GM10248 (cell line): Measurements from ENCODE around the gene ANKMY2.

Source experiments
- CTCF ChIA-PET: fragments of 300-600 bp; sonication (Branson Sonifier 250); formaldehyde crosslinking; extraction: SDS; loops from one replicate; lab custom pipeline; 2021; ENCODE audit warnings: antibody characterized with exemption; lab: Yijun Ruan, JAX
- POLR2A ChIA-PET: fragments of 350-650 bp; sonication (Branson Sonifier 250); formaldehyde crosslinking; extraction: SDS; loops from one replicate; lab custom pipeline; 2020; ENCODE audit warnings: antibody characterized with exemption; lab: Yijun Ruan, JAX
- DNase-seq: peaks from one replicate; pipeline ENCODE4 v3.0.0; 2012; ENCODE audit errors: extremely low spot score
- TF ChIP-seq, protein P1 (sequence below): IDR thresholded peaks from 2 replicates; pipeline ENCODE4 v1.5.1; 2012; ENCODE audit warnings: mild to moderate bottlenecking, low read depth; ENCODE audit errors: extremely low read depth, missing control alignments, control extremely low read depth

The ANKMY2 gene

DNA sequence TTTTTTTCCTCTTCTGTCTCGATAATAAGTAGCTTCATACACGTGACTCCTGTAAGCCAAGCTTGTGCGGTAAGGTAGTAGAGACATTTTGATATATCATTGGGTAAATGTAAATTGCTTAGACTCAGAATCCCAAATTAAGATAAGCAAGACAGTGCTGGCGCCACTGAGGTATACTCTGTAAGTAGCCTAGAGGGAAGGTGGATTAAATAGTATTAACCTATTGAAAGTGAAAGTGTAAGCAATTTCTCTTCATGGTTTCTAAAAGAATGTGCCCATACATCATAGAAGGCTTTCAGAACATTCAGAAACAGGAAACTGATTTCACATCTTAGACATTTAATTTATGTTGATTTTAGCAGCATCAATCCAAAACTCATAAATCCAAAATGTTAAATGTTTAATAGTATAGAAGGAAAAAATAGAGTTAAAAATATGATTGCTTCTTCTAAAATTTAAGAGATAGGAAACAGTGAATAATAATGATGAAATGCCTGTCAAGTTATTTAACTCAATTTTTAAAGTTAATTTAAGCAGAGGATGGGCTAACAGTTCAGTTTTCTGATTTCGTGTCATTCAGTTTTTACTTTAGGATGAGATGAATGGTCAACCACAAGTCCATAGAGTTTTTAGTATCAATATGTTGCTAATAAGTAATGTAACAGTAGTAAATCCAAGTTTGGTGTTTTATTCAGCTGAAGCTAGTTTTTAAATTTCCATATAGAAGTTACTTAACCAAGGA lies 82.1 kb downstream of the ANKMY2 start:
- DNase-seq = no peak
- ChIA-PET CTCF (interaction anchor here (0.8 to 8.0 kb wide), 3 partner anchors 12 to 485 kb away, joined by 3 to 94 read pairs (median 56); partner anchors contain the start of gene SOSTDC1), POLR2A (no interaction called here)
- TF ChIP-seq, protein P1, sequence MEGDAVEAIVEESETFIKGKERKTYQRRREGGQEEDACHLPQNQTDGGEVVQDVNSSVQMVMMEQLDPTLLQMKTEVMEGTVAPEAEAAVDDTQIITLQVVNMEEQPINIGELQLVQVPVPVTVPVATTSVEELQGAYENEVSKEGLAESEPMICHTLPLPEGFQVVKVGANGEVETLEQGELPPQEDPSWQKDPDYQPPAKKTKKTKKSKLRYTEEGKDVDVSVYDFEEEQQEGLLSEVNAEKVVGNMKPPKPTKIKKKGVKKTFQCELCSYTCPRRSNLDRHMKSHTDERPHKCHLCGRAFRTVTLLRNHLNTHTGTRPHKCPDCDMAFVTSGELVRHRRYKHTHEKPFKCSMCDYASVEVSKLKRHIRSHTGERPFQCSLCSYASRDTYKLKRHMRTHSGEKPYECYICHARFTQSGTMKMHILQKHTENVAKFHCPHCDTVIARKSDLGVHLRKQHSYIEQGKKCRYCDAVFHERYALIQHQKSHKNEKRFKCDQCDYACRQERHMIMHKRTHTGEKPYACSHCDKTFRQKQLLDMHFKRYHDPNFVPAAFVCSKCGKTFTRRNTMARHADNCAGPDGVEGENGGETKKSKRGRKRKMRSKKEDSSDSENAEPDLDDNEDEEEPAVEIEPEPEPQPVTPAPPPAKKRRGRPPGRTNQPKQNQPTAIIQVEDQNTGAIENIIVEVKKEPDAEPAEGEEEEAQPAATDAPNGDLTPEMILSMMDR = no peak

DNA sequence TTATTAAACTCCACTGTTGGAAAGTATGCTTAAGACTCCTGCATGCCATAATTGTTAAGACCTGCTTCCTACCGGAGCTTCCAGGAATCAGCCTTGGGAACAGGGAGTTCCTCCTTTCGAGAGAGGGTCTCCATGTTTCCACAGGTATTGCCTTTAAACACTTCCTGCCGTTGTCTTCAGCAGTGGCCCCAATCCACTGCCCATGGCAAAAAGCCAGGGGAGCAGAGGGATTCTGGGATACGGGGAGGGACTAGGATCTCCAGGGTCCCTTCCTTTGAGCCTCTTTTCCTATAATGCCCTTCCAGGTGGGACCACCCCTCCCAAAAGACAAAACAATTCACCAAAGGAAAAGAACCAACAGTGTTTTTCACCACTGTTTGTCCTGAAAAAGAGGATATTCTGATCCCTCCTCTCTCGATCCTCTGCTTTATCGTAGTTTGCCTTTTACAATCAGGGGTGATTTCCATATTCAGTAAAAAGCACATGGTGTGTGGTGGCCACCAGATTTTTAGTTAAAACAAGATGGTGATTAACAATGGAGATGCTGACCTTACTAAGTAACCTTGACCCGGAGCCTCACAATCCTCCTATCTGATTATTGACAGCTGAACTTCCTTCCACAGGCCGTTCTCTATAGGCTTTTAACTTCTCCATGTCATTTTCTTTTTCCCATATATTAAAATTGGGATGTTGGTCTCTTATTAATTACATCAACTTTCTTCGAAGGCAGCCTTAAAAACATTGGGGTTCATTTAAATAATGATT lies 82.9 kb downstream of the ANKMY2 start:
- ChIA-PET POLR2A (no interaction called here), CTCF (interaction anchor here (1.0 to 8.0 kb wide), 3 partner anchors 11 to 484 kb away, joined by 4 to 94 read pairs (median 56); no protein-coding TSS in a partner anchor)
- TF ChIP-seq, protein P1 = no peak
- no peak for DNase-seq

DNA sequence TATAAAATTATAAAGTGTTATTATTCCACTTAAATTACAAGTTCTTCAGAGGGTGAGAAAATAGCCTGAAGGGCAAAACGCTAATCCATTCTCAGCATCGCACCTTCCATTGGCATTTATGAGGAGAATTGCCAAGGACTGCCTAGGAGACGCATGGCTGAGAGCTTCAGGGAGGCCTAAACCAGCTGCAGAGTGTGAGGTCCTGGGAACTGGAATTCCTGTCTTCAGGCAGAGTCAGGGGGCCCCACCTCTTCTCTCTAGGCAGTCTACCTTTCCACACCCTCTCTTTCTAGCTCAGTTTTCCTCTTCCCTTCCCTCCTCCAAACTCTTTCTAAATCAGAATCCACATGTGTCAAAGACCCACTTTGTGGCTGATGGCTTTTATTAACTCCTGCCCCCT lies 83.6 kb downstream of the ANKMY2 start:
- TF ChIP-seq, protein P1 = no peak
- no peak for DNase-seq
- ChIA-PET POLR2A (no interaction called here), CTCF (interaction anchor here (1.0 to 8.0 kb wide), 2 partner anchors 10 to 484 kb away, joined by 4 to 94 read pairs; no protein-coding TSS in a partner anchor)

DNA sequence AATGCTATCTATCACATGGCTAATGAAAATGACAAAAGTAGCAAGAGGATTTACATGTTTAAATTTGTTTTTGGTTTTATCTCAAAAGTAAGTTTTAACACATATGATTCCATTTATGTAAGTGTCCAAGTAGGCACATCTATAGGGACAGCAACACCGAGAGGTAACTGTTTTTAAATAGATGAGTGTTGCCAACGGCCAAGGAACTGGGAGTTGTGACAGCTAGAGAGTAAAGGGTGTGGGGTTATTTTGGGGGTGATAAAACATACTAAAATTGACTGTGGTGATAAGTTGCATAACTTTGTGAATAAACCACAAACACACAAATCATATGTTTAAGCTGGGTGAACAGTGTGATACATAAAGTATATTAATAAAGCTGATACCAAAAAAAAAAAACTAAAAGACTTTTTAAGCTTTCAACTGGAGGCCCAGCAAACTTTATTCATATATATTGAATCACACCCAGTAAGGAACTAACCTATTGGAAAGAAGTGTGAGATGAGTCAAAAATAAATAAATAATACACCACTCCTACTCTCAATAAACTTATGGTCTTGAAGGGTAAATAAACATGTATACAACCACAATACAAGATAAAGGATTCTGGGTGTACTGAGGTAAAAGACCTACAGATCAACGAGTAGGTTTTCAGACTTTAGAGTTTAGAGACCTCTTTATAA lies 85.9 kb downstream of the ANKMY2 start:
- ChIA-PET CTCF (interaction anchor here (0.9 to 8.0 kb wide), 5 partner anchors 8 to 488 kb away, joined by 3 to 94 read pairs (median 3); no protein-coding TSS in a partner anchor), POLR2A (no interaction called here)
- TF ChIP-seq, protein P1 = no peak
- DNase-seq = no peak

DNA sequence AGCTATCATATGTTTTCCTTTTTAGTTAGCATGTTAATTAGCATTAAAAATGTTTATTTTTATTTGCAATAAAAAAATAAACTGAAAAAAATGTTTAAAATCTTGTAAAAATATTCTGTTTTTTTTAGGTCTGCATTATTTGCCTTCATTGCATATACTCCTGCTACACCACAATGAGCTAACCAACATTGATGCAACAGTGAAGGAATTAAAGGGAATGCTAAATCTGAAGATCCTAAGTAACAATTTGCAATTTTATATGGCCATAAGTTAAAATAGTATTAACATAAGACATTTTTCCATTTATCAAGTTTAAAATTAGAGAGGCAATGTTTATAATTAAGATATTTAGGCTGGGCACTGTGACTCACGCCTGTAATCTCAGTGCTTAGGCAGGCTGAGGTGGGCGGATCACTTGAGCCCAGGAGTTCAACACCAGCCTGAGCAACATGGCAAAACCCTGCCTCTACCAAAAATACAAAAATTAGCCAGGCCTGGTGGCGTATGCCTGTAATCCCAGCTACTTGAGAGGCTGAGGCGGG lies 86.7 kb downstream of the ANKMY2 start:
- TF ChIP-seq, protein P1 = no peak
- POLR2A ChIA-PET = no interaction called here
- no peak for DNase-seq
- CTCF ChIA-PET = interaction anchor here (1.4 to 1.6 kb wide), 2 partner anchors 21 to 125 kb away, joined by 3 to 4 read pairs; no protein-coding TSS in a partner anchor
